HG03108 (cell line): Measurements from ENCODE around the gene IL4R.
"Not testable (repeated sequence)": the region's sequence is repeated elsewhere in the genome, so short reads cannot be mapped to it uniquely, and the experiment has no call there.

Experiments
- ATAC-seq: cut with Tn5 transposase; IDR thresholded peaks from one replicate; pipeline ENCODE4 v1.9.1; 2021; ENCODE audit warnings: moderate library complexity; ENCODE audit not compliant: unreplicated experiment

IL4R gene

DNA sequence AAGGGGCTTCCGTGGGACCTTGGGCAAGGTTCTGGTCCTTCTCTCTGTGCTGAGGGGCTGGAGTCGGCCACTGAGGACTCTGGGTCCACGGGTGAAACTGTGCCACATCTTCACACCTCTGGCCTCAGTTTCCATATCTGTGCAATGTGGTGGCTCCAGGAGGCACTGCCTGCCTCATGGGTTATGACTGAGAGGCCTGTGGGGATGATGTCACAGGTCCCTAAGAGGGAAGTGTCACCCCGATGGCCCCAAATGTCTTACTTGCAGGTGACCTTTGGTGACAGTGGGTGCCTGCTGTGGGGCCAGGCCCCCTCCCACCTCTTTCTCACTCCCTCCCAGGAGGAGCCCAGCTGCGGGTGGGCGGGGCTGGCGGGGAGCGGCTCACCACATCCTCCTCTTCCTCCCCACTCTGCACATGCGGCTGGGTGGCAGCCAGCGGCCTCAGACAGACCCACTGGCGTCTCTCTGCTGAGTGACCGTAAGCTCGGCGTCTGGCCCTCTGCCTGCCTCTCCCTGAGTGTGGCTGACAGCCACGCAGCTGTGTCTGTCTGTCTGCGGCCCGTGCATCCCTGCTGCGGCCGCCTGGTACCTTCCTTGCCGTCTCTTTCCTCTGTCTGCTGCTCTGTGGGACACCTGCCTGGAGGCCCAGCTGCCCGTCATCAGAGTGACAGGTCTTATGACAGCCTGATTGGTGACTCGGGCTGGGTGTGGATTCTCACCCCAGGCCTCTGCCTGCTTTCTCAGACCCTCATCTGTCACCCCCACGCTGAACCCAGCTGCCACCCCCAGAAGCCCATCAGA is 88.2 kb downstream of the IL4R start, which contains the start of gene IL21R:
TSS of gene IL21R (plus strand) at position 407 of the 801 bp plus-strand sequence. CDS start 27,898 bp downstream, outside the sequence.
- peak; percentile 46 for ATAC-seq

DNA sequence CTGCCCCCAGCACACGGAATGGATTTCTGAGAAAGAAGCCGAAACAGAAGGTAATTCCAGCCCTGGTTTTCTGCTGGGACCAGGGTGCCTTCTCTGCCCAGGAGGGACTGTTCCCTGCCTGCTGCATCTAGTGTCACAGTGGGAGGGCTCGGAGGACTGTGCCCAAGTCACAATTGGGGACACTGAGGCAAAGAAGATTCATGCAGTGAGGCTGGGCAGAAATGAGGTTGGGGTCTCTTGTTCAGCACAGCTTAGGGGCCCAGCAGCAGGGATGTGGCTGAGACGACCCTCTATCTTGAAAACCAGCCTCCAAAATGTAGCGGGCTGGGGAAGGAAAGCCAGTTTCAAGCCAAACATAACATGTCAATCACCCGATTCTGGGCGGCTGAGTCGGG is 88.8 kb downstream of the IL4R start:
- no peak for ATAC-seq

DNA sequence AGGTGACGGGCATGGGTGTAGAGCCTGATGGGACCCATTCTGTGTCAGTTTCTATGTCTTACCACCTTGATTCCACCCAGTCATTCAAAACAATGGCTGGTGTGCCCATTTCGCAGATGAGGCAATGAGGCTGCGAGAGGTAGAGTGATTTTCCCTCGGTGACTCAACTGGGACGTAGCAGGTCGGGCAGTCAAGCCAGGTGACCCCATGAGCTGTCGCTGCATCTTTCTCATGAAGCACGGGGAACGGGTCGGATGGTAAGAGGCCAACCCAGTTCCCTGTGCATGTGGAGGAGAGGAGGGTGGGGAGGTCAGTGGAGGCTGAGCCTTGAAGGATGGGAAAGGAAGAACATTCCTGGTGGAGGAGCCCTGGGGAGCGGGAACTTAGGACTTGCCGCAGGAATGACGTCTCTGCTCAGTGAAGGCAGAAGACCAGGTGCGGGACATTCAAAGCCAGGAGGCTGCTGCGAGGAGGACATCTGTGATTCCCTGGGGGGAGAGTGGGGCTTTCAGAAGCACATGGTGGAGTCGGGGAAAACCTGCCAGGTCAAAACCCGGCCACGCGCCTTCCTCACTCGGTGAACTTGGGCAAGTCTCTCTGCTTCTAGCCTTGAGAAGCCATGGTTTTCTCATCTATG is 89.3 kb downstream of the IL4R start:
- ATAC-seq: no peak

DNA sequence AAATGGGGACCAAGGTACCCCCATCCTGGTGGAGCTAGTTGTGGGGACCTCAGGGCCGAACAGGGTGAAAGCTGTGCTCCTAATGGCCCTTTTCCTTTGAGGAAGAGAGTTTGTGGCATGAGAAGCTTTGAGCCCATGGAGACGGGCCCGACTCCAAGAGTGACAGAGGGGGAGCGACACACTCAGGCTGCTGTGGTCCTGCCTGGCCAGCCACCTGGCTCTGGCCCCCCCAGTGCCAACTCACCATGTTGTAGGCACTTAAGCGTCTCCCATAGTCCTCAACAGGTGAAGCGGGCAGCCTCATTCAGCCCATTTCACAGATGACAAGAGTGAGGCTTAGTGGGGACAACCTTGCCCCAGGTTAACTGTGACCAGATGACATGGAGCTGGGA is 89.8 kb downstream of the IL4R start:
- no peak for ATAC-seq

DNA sequence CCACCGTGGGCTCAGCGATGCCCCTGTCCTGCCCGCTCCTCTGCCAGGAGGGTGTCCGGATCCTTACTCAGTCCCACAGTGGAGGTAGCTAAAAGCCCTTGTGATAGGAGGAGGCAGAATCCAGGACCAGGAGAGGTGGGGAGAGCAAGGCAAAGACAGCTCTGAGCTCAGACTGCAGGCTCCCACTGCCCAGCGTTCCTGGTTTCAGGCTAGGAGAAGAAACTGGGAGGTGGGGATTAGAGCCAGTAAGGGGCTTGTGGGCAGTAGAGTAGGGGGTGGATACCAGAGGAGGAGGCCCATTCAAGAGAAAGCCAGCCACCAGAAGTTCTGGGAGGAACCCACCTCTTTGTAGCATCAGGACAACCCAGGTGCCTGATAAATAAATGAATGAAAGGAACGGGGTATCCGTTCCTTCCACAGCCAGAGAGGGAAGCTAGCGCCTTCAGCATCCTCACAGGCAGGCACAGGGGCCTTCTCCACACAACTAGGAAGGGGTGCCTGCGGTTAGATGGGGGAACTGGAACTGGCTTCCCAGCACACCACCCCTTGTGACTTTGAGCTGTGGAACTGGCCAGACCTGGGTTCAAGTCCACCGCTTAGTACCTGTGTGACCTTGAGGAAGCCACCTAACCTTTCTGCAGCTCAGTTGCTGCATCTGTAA is 90.5 kb downstream of the IL4R start:
- ATAC-seq: no peak

DNA sequence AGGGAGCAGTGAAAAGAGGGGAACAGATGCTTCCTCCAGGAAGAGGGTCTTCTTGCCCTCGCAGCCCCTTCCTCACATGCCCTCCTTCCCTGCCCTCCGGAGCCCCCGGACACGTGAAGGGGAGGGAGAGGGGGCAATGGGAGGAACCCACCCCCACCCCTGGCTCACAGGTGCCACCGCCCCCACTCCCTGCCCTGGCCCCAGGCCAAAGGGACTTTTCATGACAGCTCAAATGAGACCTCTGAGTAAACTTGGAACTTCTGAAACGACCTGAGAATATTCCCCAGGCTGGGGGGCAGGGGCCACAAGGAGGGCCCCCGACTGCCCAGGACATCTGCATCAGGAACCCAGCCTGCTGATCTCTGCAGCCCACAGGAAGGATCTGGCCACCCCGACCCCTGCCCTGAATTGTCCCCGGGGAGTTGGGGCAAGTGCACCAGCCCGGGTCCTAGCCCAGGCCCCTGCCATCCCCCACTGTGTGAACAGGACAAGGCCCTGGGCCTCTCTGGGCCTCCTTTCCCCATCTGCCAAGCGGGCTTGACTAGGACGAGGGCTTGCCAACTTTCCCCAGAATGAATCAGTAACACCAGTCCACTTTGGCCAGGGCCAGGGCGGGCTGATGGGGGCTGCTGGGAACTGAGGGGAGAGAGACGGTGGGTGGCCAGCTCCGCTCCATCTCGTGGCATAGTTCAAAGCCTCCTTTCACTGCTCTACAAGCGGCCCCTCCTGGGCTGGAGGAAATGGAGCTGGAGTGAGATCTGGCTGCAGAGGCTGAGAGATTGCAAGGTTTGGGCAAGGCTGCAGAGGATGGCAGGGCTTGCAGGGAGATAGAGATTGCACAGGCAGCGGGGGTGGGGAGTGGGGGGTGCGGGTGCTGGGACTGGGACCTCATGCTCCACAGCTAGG is 92.0 kb downstream of the IL4R start:
- no peak for ATAC-seq

DNA sequence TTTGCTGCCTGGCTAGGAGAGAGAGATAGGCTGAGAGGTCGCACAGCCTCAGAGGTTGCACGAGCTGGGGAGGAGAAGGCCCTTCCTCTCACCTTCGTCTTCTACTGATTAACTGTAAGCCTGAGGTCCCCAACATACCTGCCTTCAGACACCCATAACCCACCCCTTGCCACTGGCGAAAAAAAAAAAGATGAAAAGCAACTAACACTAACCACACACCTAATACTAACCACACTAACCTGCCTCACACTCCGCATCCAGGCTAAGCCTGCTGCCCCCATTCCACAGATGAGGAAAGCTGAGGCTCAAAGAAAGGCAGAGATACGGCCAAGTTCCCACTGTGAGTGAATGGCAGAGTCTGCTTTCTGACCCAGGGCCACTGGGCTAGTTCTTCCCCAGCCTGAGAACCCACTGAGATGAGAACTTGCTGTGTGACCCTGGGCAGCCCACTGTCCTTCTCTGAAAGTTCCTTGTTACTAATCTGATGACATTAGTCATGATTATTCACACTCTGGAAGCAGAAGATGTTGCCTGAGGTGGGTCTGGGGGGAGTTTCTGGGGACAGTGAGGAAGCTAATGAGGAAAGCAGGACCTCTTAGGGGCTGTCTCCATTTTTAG is 92.8 kb downstream of the IL4R start:
- no peak for ATAC-seq

DNA sequence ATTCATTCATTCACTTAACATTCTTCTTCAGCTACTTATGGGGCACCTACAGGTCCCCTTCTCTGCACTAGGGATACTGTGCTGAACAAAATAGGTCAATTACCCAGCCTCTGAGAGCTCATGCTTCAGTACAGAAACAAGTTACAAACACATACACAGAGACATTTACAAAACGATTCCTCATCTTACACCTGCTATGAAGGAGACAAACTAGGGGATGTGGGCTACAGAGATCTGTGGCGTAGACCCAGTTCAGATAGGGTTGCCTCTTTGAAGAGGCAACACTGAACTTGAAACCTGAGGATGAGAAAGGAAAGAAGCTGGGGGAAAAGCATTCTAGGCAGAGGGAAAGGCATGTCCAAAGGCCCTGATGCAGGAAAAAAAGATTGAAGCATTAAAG is 93.4 kb downstream of the IL4R start:
- no peak for ATAC-seq

DNA sequence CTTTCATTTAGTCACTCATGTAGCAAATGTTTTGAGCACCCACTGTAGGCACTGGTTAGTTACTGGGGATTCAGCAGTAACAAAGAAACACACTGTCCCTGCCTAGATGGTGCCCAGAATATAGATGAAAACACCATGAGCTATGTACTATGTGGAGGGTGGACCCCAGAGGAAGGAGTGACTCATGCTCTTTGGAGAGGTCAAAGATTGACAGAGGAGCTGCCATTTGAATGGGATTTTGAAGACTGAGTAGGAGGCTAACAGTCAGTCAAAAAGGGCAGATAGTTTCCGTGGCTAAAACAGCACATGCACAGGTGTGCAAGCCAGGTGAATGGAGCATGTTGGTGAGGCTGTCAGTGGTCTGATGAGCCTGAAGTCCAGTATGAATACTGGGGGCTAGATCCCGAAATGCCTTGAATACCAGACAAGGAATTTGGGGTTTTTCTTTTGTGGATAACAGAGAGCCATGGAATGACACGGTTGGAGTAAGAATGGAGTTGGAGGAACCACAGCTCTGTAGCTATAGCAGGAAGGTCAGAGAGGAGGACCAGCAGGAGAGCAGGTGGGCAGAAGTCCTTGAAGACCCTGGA is 94.3 kb downstream of the IL4R start:
- peak; percentile 41 for ATAC-seq

DNA sequence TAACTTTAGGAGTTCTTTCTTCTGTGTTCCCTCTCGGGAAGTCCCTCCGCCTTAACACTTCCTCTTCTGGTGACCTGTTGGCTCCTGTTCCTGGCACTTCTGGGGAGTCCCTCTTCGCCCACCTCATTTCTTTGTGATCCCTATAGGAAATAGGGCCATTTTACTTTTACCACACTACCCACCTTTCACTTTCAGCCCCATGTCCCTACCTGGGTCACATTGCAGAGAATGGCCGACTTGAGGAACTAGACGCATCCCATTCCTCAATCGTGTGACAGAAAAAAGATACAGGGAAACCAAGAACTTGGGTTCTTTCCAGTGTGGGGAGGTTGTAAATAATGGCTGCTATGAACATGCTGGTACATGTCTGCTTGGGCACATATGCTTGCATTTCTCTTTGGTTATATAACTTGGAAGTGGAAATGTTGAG is 94.8 kb downstream of the IL4R start:
- ATAC-seq: no peak

DNA sequence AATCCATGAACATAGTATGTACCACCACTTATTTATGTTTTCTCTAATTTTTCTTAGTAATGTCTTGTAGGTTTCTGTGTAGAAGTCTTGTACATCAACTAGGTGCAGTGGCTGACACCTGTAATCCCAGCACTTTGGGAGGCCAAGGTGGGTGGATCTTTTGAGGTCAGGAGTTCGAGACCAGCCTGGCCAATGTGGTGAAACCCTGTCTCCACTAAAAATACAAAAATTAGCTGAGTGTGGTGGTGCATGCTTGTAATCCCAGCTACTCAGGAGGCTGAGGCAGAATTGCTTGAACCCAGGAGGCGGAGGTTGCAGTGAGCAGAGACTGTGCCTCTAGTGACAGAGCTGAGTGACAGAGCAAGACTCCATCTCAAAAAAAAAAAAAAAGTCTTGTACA is 96.2 kb downstream of the IL4R start:
- not testable (repeated sequence) for ATAC-seq

DNA sequence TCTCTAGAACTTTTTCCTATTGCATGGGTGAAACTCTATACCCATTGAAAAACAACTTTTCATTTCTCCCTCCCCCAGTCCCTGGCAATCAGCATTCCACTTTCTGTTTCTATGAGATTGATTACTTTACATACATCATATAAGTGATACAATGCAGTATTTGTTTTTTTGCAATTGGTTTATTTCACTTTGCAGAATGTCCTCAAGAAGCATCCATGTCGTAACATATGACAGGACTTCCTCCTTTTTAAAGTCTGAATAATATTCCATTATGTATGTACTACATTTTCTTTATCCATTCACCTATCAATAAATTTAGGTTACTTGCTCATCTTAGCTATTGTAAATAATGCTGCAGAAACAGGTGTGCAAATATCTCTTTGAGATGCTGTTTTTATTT is 97.0 kb downstream of the IL4R start:
- ATAC-seq: no peak

DNA sequence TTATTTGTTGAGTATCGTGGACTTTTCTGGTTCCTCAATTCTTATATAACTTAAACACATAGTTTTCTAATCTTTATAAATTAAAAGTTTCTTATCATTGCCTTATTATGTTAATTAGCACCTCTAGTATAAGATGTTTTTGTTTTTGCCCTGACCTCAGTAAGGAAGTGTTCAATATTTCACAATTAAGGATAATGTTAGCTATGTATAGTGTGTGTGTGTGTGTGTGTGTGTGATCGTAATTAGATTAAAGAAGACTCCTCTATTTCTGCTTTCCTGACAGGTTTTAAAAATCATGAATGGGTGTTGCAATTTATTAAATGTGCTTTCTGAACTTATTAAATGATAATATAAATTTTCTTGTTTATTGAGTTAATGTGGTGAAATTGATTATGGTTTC is 100.2 kb downstream of the IL4R start:
- no peak for ATAC-seq
